Brain microvascular endothelial cell (primary cell): Measurements from ENCODE around the gene SH3PXD2A.

Experiments
- DNase-seq: peaks from one replicate; pipeline ENCODE4 v3.0.0-alpha.2; 2020
- H3K27ac ChIP-seq: fragments of 250-450 bp; sonication (Bioruptor Pico); 2 replicates; pipeline ENCODE4 v1.5.1; 2020; ENCODE audit warnings: mild to moderate bottlenecking, moderate library complexity
- H3K27me3 ChIP-seq: fragments of 250-450 bp; sonication (Bioruptor Pico); replicated peaks from 2 replicates; pipeline ENCODE4 v1.5.1; 2020; ENCODE audit warnings: mild to moderate bottlenecking
- H3K36me3 ChIP-seq: fragments of 250-450 bp; sonication (Bioruptor Pico); replicated peaks from 2 replicates; pipeline ENCODE4 v1.5.1; 2020; ENCODE audit warnings: mild to moderate bottlenecking
- H3K4me3 ChIP-seq: 2 replicates; pipeline ENCODE4 v1.5.1; 2011; ENCODE audit warnings: low read depth, mild to moderate bottlenecking, control low read depth, low read length, moderate library complexity
- in situ Hi-C: cut with HindIII; loops from 2 replicates; pipeline ENCODE4 v1.10.0; 2017; ENCODE audit warnings: low sequenced_read_pairs, low pct_ligation_motif_present
- TF ChIP-seq, protein P1 (sequence below): IDR thresholded peaks from 2 replicates; pipeline ENCODE4 v1.5.1; 2011; ENCODE audit warnings: low read depth, mild to moderate bottlenecking, moderate library complexity, low read length, control low read depth, inconsistent platforms; ENCODE audit errors: missing control alignments

The SH3PXD2A gene

DNA sequence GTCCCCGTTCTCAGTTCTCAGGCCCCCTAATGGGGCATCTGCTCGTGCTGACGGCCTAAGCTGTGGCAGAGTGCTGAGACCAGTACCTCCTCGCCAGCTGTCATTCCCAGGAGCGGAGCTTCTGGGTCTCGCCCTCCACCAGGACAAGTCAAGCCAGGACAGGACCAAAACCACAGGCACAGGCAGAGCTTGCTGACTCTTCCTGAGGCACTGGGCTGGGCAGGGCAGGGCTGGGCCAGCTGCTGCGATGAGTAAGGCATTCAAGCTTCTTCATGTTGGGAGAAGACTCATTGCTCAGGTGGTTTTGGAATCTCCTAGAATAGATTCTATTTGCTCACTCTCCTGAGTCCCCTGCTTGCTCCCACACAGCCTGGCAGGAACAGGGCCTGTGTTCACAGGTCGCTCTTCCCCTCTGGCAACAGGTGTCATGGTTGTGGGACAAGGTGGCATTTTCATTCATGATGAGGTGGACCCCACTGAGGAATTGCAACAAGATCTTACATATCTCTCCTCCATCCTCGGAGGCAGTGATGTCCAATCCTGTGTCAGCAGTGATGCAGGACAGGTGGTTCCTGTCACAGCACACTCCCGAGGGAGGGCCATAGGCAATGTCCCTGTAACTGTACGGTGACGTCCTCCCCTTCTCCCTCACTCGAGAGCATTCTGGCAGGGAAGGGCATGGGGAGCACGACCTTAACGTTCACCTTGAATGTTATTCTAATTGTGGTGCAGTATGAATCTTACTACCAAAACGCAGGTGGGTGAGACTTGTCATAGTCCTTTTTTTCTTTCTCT is 17.0 kb upstream of the SH3PXD2A start:
- no peak for DNase-seq
- Histone ChIP-seq H3K27me3 (no peaks in the 10 kb centered on the region), H3K36me3 (no peaks in the 10 kb centered on the region), H3K27ac (no peak overlapping the region), H3K4me3 (no peak overlapping the region)
- TF ChIP-seq, protein P1, sequence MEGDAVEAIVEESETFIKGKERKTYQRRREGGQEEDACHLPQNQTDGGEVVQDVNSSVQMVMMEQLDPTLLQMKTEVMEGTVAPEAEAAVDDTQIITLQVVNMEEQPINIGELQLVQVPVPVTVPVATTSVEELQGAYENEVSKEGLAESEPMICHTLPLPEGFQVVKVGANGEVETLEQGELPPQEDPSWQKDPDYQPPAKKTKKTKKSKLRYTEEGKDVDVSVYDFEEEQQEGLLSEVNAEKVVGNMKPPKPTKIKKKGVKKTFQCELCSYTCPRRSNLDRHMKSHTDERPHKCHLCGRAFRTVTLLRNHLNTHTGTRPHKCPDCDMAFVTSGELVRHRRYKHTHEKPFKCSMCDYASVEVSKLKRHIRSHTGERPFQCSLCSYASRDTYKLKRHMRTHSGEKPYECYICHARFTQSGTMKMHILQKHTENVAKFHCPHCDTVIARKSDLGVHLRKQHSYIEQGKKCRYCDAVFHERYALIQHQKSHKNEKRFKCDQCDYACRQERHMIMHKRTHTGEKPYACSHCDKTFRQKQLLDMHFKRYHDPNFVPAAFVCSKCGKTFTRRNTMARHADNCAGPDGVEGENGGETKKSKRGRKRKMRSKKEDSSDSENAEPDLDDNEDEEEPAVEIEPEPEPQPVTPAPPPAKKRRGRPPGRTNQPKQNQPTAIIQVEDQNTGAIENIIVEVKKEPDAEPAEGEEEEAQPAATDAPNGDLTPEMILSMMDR = no peak
- in situ Hi-C loops = loop anchor here (25.0 kb wide), 1 partner anchor 160 kb away; no protein-coding TSS in a partner anchor

DNA sequence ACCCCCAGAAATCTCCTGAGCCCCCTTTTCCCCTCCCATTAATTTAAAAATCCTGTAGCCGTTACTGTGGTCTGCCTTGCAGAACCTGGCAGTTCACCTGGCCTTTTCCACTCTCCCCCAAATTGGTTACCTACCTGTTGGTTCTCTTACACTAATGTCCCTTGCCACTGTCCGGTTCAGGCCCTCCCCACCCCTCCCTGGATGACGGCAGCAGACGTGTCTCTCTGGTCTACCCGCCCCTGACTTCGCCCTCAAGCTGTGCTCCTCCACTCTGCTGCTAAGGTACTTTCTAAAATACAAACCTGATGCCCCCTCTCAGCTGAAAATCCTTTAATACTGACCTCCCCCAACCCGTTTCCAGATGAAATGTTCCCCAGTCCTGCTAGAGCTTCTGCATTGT is 15.6 kb upstream of the SH3PXD2A start:
- Histone ChIP-seq H3K27me3 (no peaks in the 10 kb centered on the region), H3K4me3 (no peak overlapping the region), H3K27ac (no peak overlapping the region), H3K36me3 (no peaks in the 10 kb centered on the region)
- TF ChIP-seq, protein P1 = no peak
- no peak for DNase-seq
- in situ Hi-C loops = loop anchor here (25.0 kb wide), 1 partner anchor 159 kb away; no protein-coding TSS in a partner anchor

DNA sequence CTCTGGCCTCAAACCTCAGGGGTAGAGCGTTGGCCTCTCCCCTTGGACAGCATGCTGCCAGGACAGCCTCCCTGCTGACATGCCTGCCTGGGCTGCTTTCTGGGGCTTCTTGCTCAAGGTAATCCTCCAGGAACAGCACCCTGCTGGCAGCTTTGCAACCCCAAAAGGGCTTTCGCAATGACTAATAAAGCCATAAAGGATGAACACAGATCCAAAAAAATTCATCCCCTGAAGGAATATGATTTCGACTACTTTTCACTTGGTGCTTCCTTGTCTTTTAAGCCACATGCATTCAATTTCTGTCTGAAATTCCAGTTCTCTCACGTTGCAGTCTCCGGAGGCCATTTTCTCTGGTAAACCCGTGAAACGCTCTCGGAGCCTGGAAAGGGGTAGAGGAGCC is 15.1 kb upstream of the SH3PXD2A start:
- Histone ChIP-seq H3K27me3 (no peaks in the 10 kb centered on the region), H3K27ac (no peak overlapping the region), H3K36me3 (no peaks in the 10 kb centered on the region), H3K4me3 (no peak overlapping the region)
- TF ChIP-seq, protein P1 = peak; percentile 17
- DNase-seq = no peak
- in situ Hi-C loops = loop anchor here (25.0 kb wide), 1 partner anchor 158 kb away; no protein-coding TSS in a partner anchor

DNA sequence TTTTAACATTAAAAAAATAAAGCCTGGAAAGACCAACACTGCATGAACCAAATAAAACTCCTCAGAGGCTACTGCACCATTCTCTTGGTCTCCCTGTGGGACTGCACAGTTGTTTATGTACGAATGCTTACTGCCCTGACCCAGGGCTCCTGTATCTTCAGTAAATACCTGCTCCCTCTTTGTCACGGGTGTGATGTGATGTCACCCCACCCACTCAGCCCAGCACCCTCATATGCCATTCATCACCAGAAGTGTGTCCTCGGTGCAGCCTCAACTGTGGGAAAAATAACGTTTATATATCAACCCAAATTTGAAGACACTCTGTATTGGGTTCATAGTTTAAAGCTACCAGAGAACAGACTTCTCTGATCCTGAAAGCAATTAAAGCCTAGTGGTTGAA is 14.0 kb upstream of the SH3PXD2A start:
- no peak overlapping the region for H3K4me3 ChIP-seq
- H3K36me3 ChIP-seq = no peaks in the 10 kb centered on the region
- H3K27ac ChIP-seq = no peak overlapping the region
- DNase-seq = no peak
- H3K27me3 ChIP-seq = no peaks in the 10 kb centered on the region
- TF ChIP-seq, protein P1 = no peak
- in situ Hi-C loops = loop anchor here (25.0 kb wide), 1 partner anchor 157 kb away; no protein-coding TSS in a partner anchor

DNA sequence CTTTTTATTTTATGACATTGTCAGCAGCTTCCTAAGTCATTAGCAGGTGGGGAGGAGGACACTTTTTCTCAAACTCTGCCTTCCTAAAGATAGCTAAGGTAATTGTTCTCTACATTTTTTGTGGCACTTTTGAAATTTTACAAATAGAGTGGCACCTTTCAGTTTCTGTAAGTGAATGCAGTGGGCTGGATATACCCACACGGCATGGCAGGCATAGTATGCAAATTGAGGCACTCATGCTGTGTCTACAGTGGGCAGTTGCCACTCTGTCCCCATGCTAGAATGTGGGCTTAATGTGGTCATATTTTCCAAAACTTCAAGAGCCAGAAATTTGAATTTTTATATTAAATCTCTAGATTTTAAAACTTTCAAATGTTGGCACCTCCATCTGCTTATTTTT is 12.8 kb upstream of the SH3PXD2A start:
- Histone ChIP-seq H3K27ac (no peak overlapping the region), H3K4me3 (no peak overlapping the region), H3K27me3 (no peaks in the 10 kb centered on the region), H3K36me3 (no peaks in the 10 kb centered on the region)
- TF ChIP-seq, protein P1 = no peak
- DNase-seq = no peak
- in situ Hi-C loops = loop anchor here (25.0 kb wide), 1 partner anchor 156 kb away; no protein-coding TSS in a partner anchor

DNA sequence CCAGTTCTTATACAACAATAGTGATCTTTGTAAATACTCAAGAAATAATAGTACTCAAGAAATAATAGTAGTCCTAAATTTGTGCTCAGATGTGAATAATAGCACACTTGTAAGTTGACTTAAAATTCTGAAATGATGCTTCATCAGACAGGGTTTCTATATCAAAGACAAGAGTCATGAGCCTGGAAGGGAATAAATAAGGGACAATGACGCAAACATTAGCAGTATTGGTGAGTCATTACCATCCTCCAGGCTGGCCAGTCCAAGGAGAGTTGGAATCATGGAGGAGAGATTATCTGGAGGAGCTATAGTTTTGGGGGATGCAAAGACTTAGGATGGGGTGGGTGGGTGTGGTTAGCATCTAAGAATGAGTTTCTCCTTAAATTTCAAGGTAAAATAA is 6.1 kb upstream of the SH3PXD2A start:
- Histone ChIP-seq H3K27me3 (no peaks in the 10 kb centered on the region), H3K4me3 (no peak overlapping the region), H3K27ac (no peak overlapping the region), H3K36me3 (no peaks in the 10 kb centered on the region)
- TF ChIP-seq, protein P1 = no peak
- DNase-seq = peak; percentile 53
- in situ Hi-C loops = loop anchor here (25.0 kb wide), 1 partner anchor 149 kb away; no protein-coding TSS in a partner anchor
